Stomach (tissue), 9 donors: ENCODE results near the gene CACNB2. TPM values are rescaled to one million over a fixed set of nuclear protein-coding genes. Genes with fewer than 3 reads are reported as not detected.

Experiments
- DNase-seq, 2 donors: peaks; one replicate each; pipeline versions ENCODE4 v3.0.0 to v3.0.0-alpha.2; 2013 to 2019
- H3K27ac ChIP-seq, 5 donors: fragments of 200-600 bp in 4 of 5; sonication (generic) in 4 of 5; one replicate each; pipeline ENCODE4 v1.5.1; 2013 to 2019; ENCODE audit warnings: mild to moderate bottlenecking in 1 of 5, moderate library complexity in 1 of 5
- H3K27me3 ChIP-seq, 3 donors: fragments of 200-600 bp; sonication (generic); one replicate each; pipeline ENCODE4 v1.5.1; 2017 to 2019; ENCODE audit warnings: mixed run types in 1 of 3
- H3K36me3 ChIP-seq, 4 donors: fragments of 200-600 bp; sonication (generic); 1 replicate in 3 of 4; 2 replicates in 1 of 4; pipeline ENCODE4 v1.5.1; 2016 to 2019
- H3K4me1 ChIP-seq, 4 donors: fragments of 200-600 bp; sonication (generic); one replicate each; pipeline ENCODE4 v1.5.1; 2016 to 2019
- H3K4me3 ChIP-seq, 4 donors: fragments of 200-600 bp; sonication (generic) in 3 of 4; one replicate each; pipeline ENCODE4 v1.5.1; 2016 to 2019; ENCODE audit warnings: mild to moderate bottlenecking in 1 of 4
- H3K9me3 ChIP-seq, 4 donors: fragments of 200-600 bp; sonication (generic); one replicate each; pipeline ENCODE4 v1.5.1; 2016 to 2019
- CTCF ChIP-seq, 7 experiments: fragments of 450-650 bp in 4 of 7; fragments of 200-600 bp in 3 of 7; sonication (generic) in 3 of 7; IDR thresholded peaks; one replicate each; pipeline ENCODE4 v1.5.1; 2016 to 2019; ENCODE audit warnings: antibody characterized with exemption in 7 of 7, control low read depth in 2 of 7, mild to moderate bottlenecking in 1 of 7
- EP300 ChIP-seq: sonication (generic); formaldehyde crosslinking; IDR thresholded peaks from one replicate; pipeline ENCODE4 v1.6.1; 2017; ENCODE audit warnings: antibody characterized with exemption
- POLR2A ChIP-seq, 4 donors: fragments of 450-650 bp; IDR thresholded peaks; one replicate each; pipeline ENCODE4 v1.6.1; 2016; ENCODE audit warnings: antibody characterized with exemption in 4 of 4, control low read depth in 2 of 4, mild to moderate bottlenecking in 1 of 4, moderate library complexity in 1 of 4
- POLR2AphosphoS5 ChIP-seq, 3 donors: sonication (generic); formaldehyde crosslinking; IDR thresholded peaks; one replicate each; pipeline ENCODE4 v1.6.1; 2016; ENCODE audit warnings: antibody characterized with exemption in 3 of 3
- WGBS, 5 donors: extraction: QIAGEN DNeasy Blood & Tissue Kit in 3 of 5; methylation state at CpG; one replicate each; pipeline versions ENCODE4 v1.1.5 to v1.1.7; 2013 to 2018; 5-methylcytosine and 5-hydroxymethylcytosine counted together
- intact Hi-C: fragments of 100-400 bp; cut with DNase I; formaldehyde crosslinking; loops from one replicate; pipeline ENCODE4 v1.15.1; 2023; ENCODE audit warnings: low total_unique reads
- polyA plus RNA-seq, 3 donors: library from polyadenylated mRNA; stranded (reverse); fragments of 200-250 nt; gene quantifications; one replicate each; pipeline ENCODE4 v1.2.3, GENCODE V29; 2013
- total RNA-seq, 5 donors: library from RNA; depleted of rRNA; stranded (reverse); fragments of >200 nt; gene quantifications; one replicate each; pipeline versions ENCODE4 v1.1.0 to v1.2.3, GENCODE V29; 2014 to 2016
- donor health status: healthy with polysubstance abuse.
- donor health status: Bipolar disorder and iron deficiency.
- donor health status: healthy.

CACNB2 gene
- total and polyA plus RNA-seq, 8 donors = 0.31 to 42.9 (median 14.3) TPM

- TF ChIP-seq POLR2AphosphoS5 (IDR thresholded peaks at IDR 0.05) = no peak
- TF ChIP-seq CTCF (IDR thresholded peaks at IDR 0.05) = no peak
- TF ChIP-seq POLR2A (IDR thresholded peaks at IDR 0.05) = no peak
- no peak for TF ChIP-seq EP300
- Histone ChIP-seq H3K9me3 (no peaks in the 10 kb centered on the region), H3K4me3 (no peak overlapping the region), H3K4me1 (no peaks in the 10 kb centered on the region), H3K36me3 (no peaks in the 10 kb centered on the region), H3K27ac (no peak overlapping the region), H3K27me3 (no peaks in the 10 kb centered on the region)
- no peak for DNase-seq
- intact Hi-C loops = no loop called here
- WGBS, 5 donors = 87 to 95% (median 92%) methylated on average over 6 of the region's 6 CpGs
Observed at GRCh38 chr10:18479502-18479901, 339.3 kb downstream of the CACNB2 start.

- intact Hi-C loops = no loop called here
- Histone ChIP-seq H3K4me3 (no peak overlapping the region), H3K27me3 (no peaks in the 10 kb centered on the region), H3K36me3 (no peaks in the 10 kb centered on the region), H3K9me3 (no peaks in the 10 kb centered on the region), H3K27ac (no peak overlapping the region), H3K4me1 (no peaks in the 10 kb centered on the region)
- 79 to 86% (median 84%) methylated on average over 11 of the region's 11 CpGs for WGBS, 5 donors
- DNase-seq = no peak
- TF ChIP-seq EP300 (no peak), CTCF (IDR thresholded peaks at IDR 0.05) (no peak), POLR2A (IDR thresholded peaks at IDR 0.05) (no peak), POLR2AphosphoS5 (IDR thresholded peaks at IDR 0.05) (no peak)
Observed at GRCh38 chr10:18483516-18484186, 343.4 kb downstream of the CACNB2 start.

GRCh38 chr10:18486438-18486837 lies 346.2 kb downstream of the CACNB2 start:
- TF ChIP-seq POLR2AphosphoS5 (IDR thresholded peaks at IDR 0.05) = no peak
- no peak for TF ChIP-seq CTCF (IDR thresholded peaks at IDR 0.05)
- no peak for TF ChIP-seq POLR2A (IDR thresholded peaks at IDR 0.05)
- TF ChIP-seq EP300 = no peak
- Histone ChIP-seq H3K9me3 (no peaks in the 10 kb centered on the region), H3K4me1 (no peaks in the 10 kb centered on the region), H3K36me3 (no peaks in the 10 kb centered on the region), H3K27me3 (no peaks in the 10 kb centered on the region), H3K27ac (no peak overlapping the region), H3K4me3 (no peak overlapping the region)
- WGBS, 5 donors = 72 to 96% (median 84%) methylated on average over 3 of the region's 3 CpGs
- intact Hi-C loops = no loop called here
- DNase-seq = peak in 1 of 2 donors; percentile 30

- intact Hi-C loops = no loop called here
- no peak for TF ChIP-seq EP300
- TF ChIP-seq CTCF (IDR thresholded peaks at IDR 0.05) = no peak
- TF ChIP-seq POLR2A (IDR thresholded peaks at IDR 0.05) = no peak
- no peak for TF ChIP-seq POLR2AphosphoS5 (IDR thresholded peaks at IDR 0.05)
- no peak for DNase-seq
- Histone ChIP-seq H3K36me3 (no peaks in the 10 kb centered on the region), H3K27ac (no peak overlapping the region), H3K4me3 (no peak overlapping the region), H3K27me3 (no peaks in the 10 kb centered on the region), H3K9me3 (no peaks in the 10 kb centered on the region), H3K4me1 (no peaks in the 10 kb centered on the region)
- WGBS, 5 donors = 81 to 91% (median 82%) methylated on average over 4 of the region's 4 CpGs
Observed at GRCh38 chr10:18490755-18491154, 350.5 kb downstream of the CACNB2 start.
